Activated CD8-positive, alpha-beta T cell treated with anti-CD3 and anti-CD28 coated beads for 36 hours (primary cell): ENCODE data around the gene HPCAL1. TPM values are rescaled to one million over a fixed set of nuclear protein-coding genes. Genes with fewer than 3 reads are reported as not detected.

Experiments used
- ATAC-seq: fragments of 200-7000 bp; cut with Tn5 transposase; one replicate; pipeline ENCODE4 v1.10.0; 2021; ENCODE audit warnings: mild to moderate bottlenecking, moderate library complexity
- CTCF ChIA-PET: fragments of 350-600 bp; sonication (Branson Sonifier 250); formaldehyde crosslinking; loops from one replicate; lab custom pipeline; 2021; ENCODE audit warnings: antibody characterized with exemption; lab: Charles Lee
- POLR2A ChIA-PET: fragments of 350-600 bp; sonication (Branson Sonifier 250); formaldehyde crosslinking; loops from one replicate; lab custom pipeline; 2021; ENCODE audit warnings: antibody characterized with exemption; lab: Charles Lee
- DNase-seq: peaks from one replicate; pipeline ENCODE4 v3.0.0-alpha.2; 2020
- H3K27ac Mint-ChIP-seq: one replicate; pipeline ENCODE4 v1.8.0; 2021; ENCODE audit warnings: mild to moderate bottlenecking, mixed read lengths
- H3K27me3 Mint-ChIP-seq: one replicate; pipeline ENCODE4 v1.8.0; 2021; ENCODE audit warnings: mixed read lengths
- H3K36me3 Mint-ChIP-seq: one replicate; pipeline ENCODE4 v1.8.0; 2021; ENCODE audit warnings: low read depth, mixed read lengths
- H3K4me1 Mint-ChIP-seq: one replicate; pipeline ENCODE4 v1.8.0; 2021; ENCODE audit warnings: low read depth, mixed read lengths
- H3K4me3 Mint-ChIP-seq: one replicate; pipeline ENCODE4 v1.8.0; 2021; ENCODE audit warnings: mild to moderate bottlenecking, moderate library complexity, mixed read lengths
- H3K9me3 Mint-ChIP-seq: one replicate; pipeline ENCODE4 v1.8.0; 2021; ENCODE audit warnings: mixed read lengths
- intact Hi-C: fragments of 100-400 bp; cut with micrococcal nuclease; formaldehyde crosslinking; loops from one replicate; pipeline ENCODE4 v1.10.0; 2022
- total RNA-seq, 2 experiments: library from RNA; stranded (reverse); gene quantifications; one replicate each; pipeline ENCODE4 v1.2.3, GENCODE V29; 2021
- TF ChIP-seq, protein P1 (sequence below): fragments of 200-600 bp; IDR thresholded peaks from one replicate; pipeline ENCODE4 v1.8.0; 2022; ENCODE audit warnings: antibody characterized with exemption, mild to moderate bottlenecking

The HPCAL1 gene
- total RNA-seq, 2 experiments from 2014 or later = 166 to 170 TPM

DNA sequence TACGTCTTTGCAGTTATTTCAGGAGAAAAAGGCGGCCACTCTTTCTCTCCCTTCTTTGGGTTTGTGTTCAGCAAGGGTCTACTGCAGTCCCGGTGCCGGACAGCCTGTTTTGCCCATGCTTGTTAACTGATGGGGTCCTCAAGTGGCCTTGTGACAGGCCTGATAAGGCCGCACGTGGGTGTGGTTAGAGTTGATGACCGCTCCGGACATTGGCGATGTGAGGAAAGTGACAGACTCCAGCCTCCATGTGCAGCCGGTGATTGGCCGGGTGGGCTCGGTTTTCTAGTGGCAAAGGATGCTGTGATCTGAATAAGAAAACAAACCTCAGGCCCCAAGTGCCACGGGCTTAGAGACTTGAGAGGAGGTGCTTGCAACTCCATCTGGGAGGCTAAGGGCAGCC, 15.6 kb downstream of the HPCAL1 start:
- Mint-ChIP-seq H3K27me3 (no peaks in the 10 kb centered on the region), H3K9me3 (peaks cover 12% of the 10 kb centered on the region), H3K36me3 (peaks cover 39% of the 10 kb centered on the region), H3K27ac (no peak overlapping the region), H3K4me3 (no peak overlapping the region), H3K4me1 (peaks cover 69% of the 10 kb centered on the region)
- ChIA-PET POLR2A (interaction anchor here (1.3 to 2.4 kb wide), 2 partner anchors 11 to 13 kb away, joined by 4 to 7 read pairs; no protein-coding TSS in a partner anchor), CTCF (interaction anchor here (1.5 kb wide), 1 partner anchor 9 kb away, joined by 4 read pairs; no protein-coding TSS in a partner anchor)
- intact Hi-C loops = no loop called here
- DNase-seq (no peak), ATAC-seq (no peak)
- TF ChIP-seq, protein P1, sequence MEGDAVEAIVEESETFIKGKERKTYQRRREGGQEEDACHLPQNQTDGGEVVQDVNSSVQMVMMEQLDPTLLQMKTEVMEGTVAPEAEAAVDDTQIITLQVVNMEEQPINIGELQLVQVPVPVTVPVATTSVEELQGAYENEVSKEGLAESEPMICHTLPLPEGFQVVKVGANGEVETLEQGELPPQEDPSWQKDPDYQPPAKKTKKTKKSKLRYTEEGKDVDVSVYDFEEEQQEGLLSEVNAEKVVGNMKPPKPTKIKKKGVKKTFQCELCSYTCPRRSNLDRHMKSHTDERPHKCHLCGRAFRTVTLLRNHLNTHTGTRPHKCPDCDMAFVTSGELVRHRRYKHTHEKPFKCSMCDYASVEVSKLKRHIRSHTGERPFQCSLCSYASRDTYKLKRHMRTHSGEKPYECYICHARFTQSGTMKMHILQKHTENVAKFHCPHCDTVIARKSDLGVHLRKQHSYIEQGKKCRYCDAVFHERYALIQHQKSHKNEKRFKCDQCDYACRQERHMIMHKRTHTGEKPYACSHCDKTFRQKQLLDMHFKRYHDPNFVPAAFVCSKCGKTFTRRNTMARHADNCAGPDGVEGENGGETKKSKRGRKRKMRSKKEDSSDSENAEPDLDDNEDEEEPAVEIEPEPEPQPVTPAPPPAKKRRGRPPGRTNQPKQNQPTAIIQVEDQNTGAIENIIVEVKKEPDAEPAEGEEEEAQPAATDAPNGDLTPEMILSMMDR = no peak

- intact Hi-C loops = no loop called here
- Mint-ChIP-seq H3K9me3 (peaks cover 12% of the 10 kb centered on the region), H3K27ac (no peak overlapping the region), H3K27me3 (no peaks in the 10 kb centered on the region), H3K36me3 (peaks cover 39% of the 10 kb centered on the region), H3K4me3 (no peak overlapping the region), H3K4me1 (peaks cover 74% of the 10 kb centered on the region)
- TF ChIP-seq, protein P1 = no peak
- CTCF ChIA-PET = no interaction called here
- ATAC-seq = no peak
- no peak for DNase-seq
- POLR2A ChIA-PET = no interaction called here
These were observed 17.3 kb downstream of the HPCAL1 start for GRCh38 chr2:10319892-10320574.

GRCh38 chr2:10320575-10320931, 17.8 kb downstream of the HPCAL1 start:
- no peak for ATAC-seq
- H3K4me1 Mint-ChIP-seq = peaks cover 73% of the 10 kb centered on the region
- peaks cover 12% of the 10 kb centered on the region for H3K9me3 Mint-ChIP-seq
- TF ChIP-seq, protein P1 = no peak
- intact Hi-C loops = no loop called here
- H3K36me3 Mint-ChIP-seq = peaks cover 39% of the 10 kb centered on the region
- H3K4me3 Mint-ChIP-seq = no peak overlapping the region
- ChIA-PET POLR2A (no interaction called here), CTCF (interaction anchor here (1.0 kb wide), 1 partner anchor 11 kb away, joined by 3 read pairs; no protein-coding TSS in a partner anchor)
- H3K27ac Mint-ChIP-seq = no peak overlapping the region
- no peaks in the 10 kb centered on the region for H3K27me3 Mint-ChIP-seq
- no peak for DNase-seq

DNA sequence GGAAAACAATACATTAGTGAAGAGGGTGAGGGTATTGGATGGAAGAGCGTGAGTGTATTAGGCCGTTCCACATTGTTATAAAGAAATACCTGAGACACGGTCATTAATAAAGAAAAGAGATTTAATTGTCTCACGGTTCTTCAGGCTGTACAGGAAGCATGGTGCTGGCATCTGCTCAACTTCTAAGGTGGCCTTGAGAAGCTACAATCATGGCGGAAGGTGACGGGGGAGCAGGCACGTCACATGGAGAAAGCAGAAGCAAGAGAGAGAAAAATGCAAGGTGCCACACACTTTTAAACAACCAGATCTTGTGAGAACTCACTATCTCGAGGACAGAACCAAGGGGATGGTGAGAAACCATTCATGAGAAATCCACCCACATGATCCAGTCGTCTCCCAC, 18.2 kb downstream of the HPCAL1 start:
- DNase-seq (no peak), ATAC-seq (no peak)
- Mint-ChIP-seq H3K4me1 (peaks cover 73% of the 10 kb centered on the region), H3K27me3 (no peaks in the 10 kb centered on the region), H3K9me3 (peaks cover 12% of the 10 kb centered on the region), H3K36me3 (peaks cover 39% of the 10 kb centered on the region), H3K27ac (no peak overlapping the region), H3K4me3 (no peak overlapping the region)
- CTCF ChIA-PET = interaction anchor here (1.0 kb wide), 1 partner anchor 11 kb away, joined by 3 read pairs; no protein-coding TSS in a partner anchor
- POLR2A ChIA-PET = no interaction called here
- intact Hi-C loops = no loop called here
- TF ChIP-seq, protein P1 = no peak

GRCh38 chr2:10321622-10322021, 18.9 kb downstream of the HPCAL1 start:
- no peaks in the 10 kb centered on the region for H3K27me3 Mint-ChIP-seq
- peaks cover 39% of the 10 kb centered on the region for H3K36me3 Mint-ChIP-seq
- TF ChIP-seq, protein P1 = no peak
- peaks cover 73% of the 10 kb centered on the region for H3K4me1 Mint-ChIP-seq
- H3K27ac Mint-ChIP-seq = no peak overlapping the region
- ChIA-PET CTCF (interaction anchor here (1.8 kb wide), 1 partner anchor 16 kb away, joined by 6 read pairs; no protein-coding TSS in a partner anchor), POLR2A (no interaction called here)
- ATAC-seq (no peak), DNase-seq (no peak)
- intact Hi-C loops = no loop called here
- H3K9me3 Mint-ChIP-seq = peaks cover 12% of the 10 kb centered on the region
- H3K4me3 Mint-ChIP-seq = no peak overlapping the region
